Mesodermal cell (in vitro differentiated cells): ENCODE results near the gene ESRP2.

Source experiments
- H3K27ac ChIP-seq: 2 replicates; pipeline ENCODE4 v1.7.0; 2013; ENCODE audit warnings: mild to moderate bottlenecking, low read depth, low read length, moderate library complexity; ENCODE audit not compliant: severe bottlenecking
- H3K36me3 ChIP-seq: 2 replicates; pipeline ENCODE4 v1.7.1; 2013; ENCODE audit warnings: mild to moderate bottlenecking, low read length, moderate library complexity; ENCODE audit not compliant: control insufficient read depth, insufficient read depth
- H3K4me1 ChIP-seq: one replicate; pipeline ENCODE4 v1.7.1; 2013; ENCODE audit warnings: mild to moderate bottlenecking, low read length; ENCODE audit not compliant: insufficient read depth, control insufficient read depth, poor library complexity, severe bottlenecking
- H3K4me3 ChIP-seq: 2 replicates; pipeline ENCODE4 v1.7.0; 2013; ENCODE audit warnings: low read length, control low read depth, mild to moderate bottlenecking; ENCODE audit not compliant: insufficient read depth, poor library complexity, severe bottlenecking; ENCODE audit errors: extremely low read depth
- H3K9me3 ChIP-seq: 2 replicates; pipeline ENCODE4 v1.7.1; 2013; ENCODE audit warnings: mild to moderate bottlenecking, low read length, moderate library complexity; ENCODE audit not compliant: control insufficient read depth
- WGBS, 2 experiments: methylation state at CpG; one replicate each; pipeline ENCODE4 v1.1.5; 2013; ENCODE audit warnings: missing lambda C conversion rate in 2 of 2; ENCODE audit not compliant: insufficient coverage in 2 of 2; 5-methylcytosine and 5-hydroxymethylcytosine counted together

The ESRP2 gene

GRCh38 chr16:68247932-68248331 lies 12.0 kb upstream of the ESRP2 start:
- H3K27ac ChIP-seq = no peak overlapping the region
- peaks cover 16% of the 10 kb centered on the region for H3K36me3 ChIP-seq
- no peaks in the 10 kb centered on the region for H3K9me3 ChIP-seq
- H3K4me3 ChIP-seq = no peak overlapping the region
- WGBS, 2 experiments = 90 to 92% methylated on average over 3 of the region's 4 CpGs
- no peaks in the 10 kb centered on the region for H3K4me1 ChIP-seq

GRCh38 chr16:68247400-68247799 lies 11.5 kb upstream of the ESRP2 start:
- no peak overlapping the region for H3K4me3 ChIP-seq
- peaks cover 16% of the 10 kb centered on the region for H3K36me3 ChIP-seq
- WGBS, 2 experiments = 93 to 100% methylated on average over 3 of the region's 4 CpGs
- H3K27ac ChIP-seq = no peak overlapping the region
- H3K9me3 ChIP-seq = no peaks in the 10 kb centered on the region
- H3K4me1 ChIP-seq = no peaks in the 10 kb centered on the region

- Histone ChIP-seq H3K4me1 (no peaks in the 10 kb centered on the region), H3K36me3 (peaks cover 14% of the 10 kb centered on the region), H3K27ac (no peak overlapping the region), H3K9me3 (no peaks in the 10 kb centered on the region), H3K4me3 (no peak overlapping the region)
- WGBS, 2 experiments = 92 to 100% methylated on average over 5 of the region's 5 CpGs
Observed at GRCh38 chr16:68246666-68247065, 10.7 kb upstream of the ESRP2 start.

GRCh38 chr16:68246121-68246520 lies 10.2 kb upstream of the ESRP2 start:
- Histone ChIP-seq H3K9me3 (no peaks in the 10 kb centered on the region), H3K27ac (no peak overlapping the region), H3K4me1 (no peaks in the 10 kb centered on the region), H3K4me3 (peak overlapping the region; percentile 80), H3K36me3 (peaks cover 13% of the 10 kb centered on the region)
- 87 to 95% methylated on average over 7 of the region's 7 CpGs for WGBS, 2 experiments

GRCh38 chr16:68244903-68245853 lies 9.3 kb upstream of the ESRP2 start, which contains the start of gene PLA2G15:
TSS of gene PLA2G15 (plus strand) at chr16:68245373. CDS start at chr16:68245427, 54 bp downstream.
- 0 to 1% methylated on average over 60 to 69 of the region's 75 CpGs for WGBS, 2 experiments
- Histone ChIP-seq H3K9me3 (no peaks in the 10 kb centered on the region), H3K27ac (no peak within 1 kb of the TSS), H3K4me1 (no peaks in the 10 kb centered on the region), H3K36me3 (peaks cover 7% of the 10 kb centered on the region), H3K4me3 (peak within 1 kb of the TSS; percentile 80)

- H3K9me3 ChIP-seq = no peaks in the 10 kb centered on the region
- 25 to 31% methylated on average over 11 to 16 of the region's 20 CpGs for WGBS, 2 experiments
Observed at GRCh38 chr16:68244481-68244902, 8.6 kb upstream of the ESRP2 start.

GRCh38 chr16:68242926-68243858 lies 7.3 kb upstream of the ESRP2 start:
- WGBS, 2 experiments = 90 to 94% methylated on average over 7 to 8 of the region's 9 CpGs
- no peaks in the 10 kb centered on the region for H3K9me3 ChIP-seq
- H3K27ac ChIP-seq = no peak overlapping the region
- no peaks in the 10 kb centered on the region for H3K36me3 ChIP-seq
- H3K4me3 ChIP-seq = no peak overlapping the region
- no peaks in the 10 kb centered on the region for H3K4me1 ChIP-seq

More at GRCh38 chr16:68244481-68244902, 8.6 kb upstream of the ESRP2 start:
- peaks cover under 1% of the 10 kb centered on the region for H3K36me3 ChIP-seq
- H3K4me3 ChIP-seq = peak overlapping the region; percentile 80
- H3K27ac ChIP-seq = no peak overlapping the region
- no peaks in the 10 kb centered on the region for H3K4me1 ChIP-seq

GRCh38 chr16:68242085-68242484 lies 6.2 kb upstream of the ESRP2 start:
- H3K9me3 ChIP-seq = no peaks in the 10 kb centered on the region
- no peaks in the 10 kb centered on the region for H3K36me3 ChIP-seq
- H3K4me1 ChIP-seq = no peaks in the 10 kb centered on the region
- no peak overlapping the region for H3K27ac ChIP-seq
- WGBS, 2 experiments = 79 to 85% methylated on average over 2 to 3 of the region's 7 CpGs
- H3K4me3 ChIP-seq = no peak overlapping the region

- H3K9me3 ChIP-seq = no peaks in the 10 kb centered on the region
- H3K27ac ChIP-seq = peak overlapping the region; percentile 93
- 25 to 29% methylated on average over 15 to 16 of the region's 20 CpGs for WGBS, 2 experiments
- peaks cover 9% of the 10 kb centered on the region for H3K4me1 ChIP-seq
- H3K4me3 ChIP-seq = peak overlapping the region; percentile 29
- H3K36me3 ChIP-seq = no peaks in the 10 kb centered on the region
Observed at GRCh38 chr16:68238029-68238345, 2.1 kb upstream of the ESRP2 start.

- Histone ChIP-seq H3K4me1 (peaks cover 9% of the 10 kb centered on the region), H3K9me3 (no peaks in the 10 kb centered on the region), H3K27ac (peak overlapping the region; percentile 93), H3K36me3 (no peaks in the 10 kb centered on the region), H3K4me3 (peak overlapping the region; percentile 29)
- 1% methylated on average over 60 to 66 of the region's 72 CpGs for WGBS, 2 experiments
Observed at GRCh38 chr16:68237243-68238028, 1.5 kb upstream of the ESRP2 start.
